Ovary (tissue), 9 donors: Measurements from ENCODE around the gene LCN2. TPM values are rescaled to one million over a fixed set of nuclear protein-coding genes. Genes with fewer than 3 reads are reported as not detected.

Source experiments
- DNase-seq, 5 donors: peaks; one replicate each; pipeline ENCODE4 v3.0.0-alpha.2; 2019 to 2020
- H3K27ac ChIP-seq, 2 donors: fragments of 200-600 bp; one replicate each; pipeline versions ENCODE4 v1.5.1 to v1.8.0; 2019 to 2022
- H3K27me3 ChIP-seq: fragments of 200-600 bp; one replicate; pipeline ENCODE4 v1.8.0; 2022
- H3K36me3 ChIP-seq: fragments of 200-600 bp; sonication (generic); one replicate; pipeline ENCODE4 v1.5.1; 2019
- H3K4me1 ChIP-seq: one replicate; pipeline ENCODE4 v1.8.1; 2013; ENCODE audit warnings: mild to moderate bottlenecking, moderate library complexity; ENCODE audit not compliant: insufficient read depth
- H3K4me3 ChIP-seq: fragments of 200-600 bp; sonication (generic); one replicate; pipeline ENCODE4 v1.5.1; 2017
- H3K9me3 ChIP-seq, 2 donors: fragments of 200-600 bp in 1 of 2; sonication (generic) in 1 of 2; one replicate each; pipeline versions ENCODE4 v1.5.1 to v1.8.1; 2013 to 2019; ENCODE audit warnings: mild to moderate bottlenecking in 1 of 2, moderate library complexity in 1 of 2
- CTCF ChIP-seq, 3 donors: fragments of 450-650 bp in 2 of 3; fragments of 200-600 bp in 1 of 3; IDR thresholded peaks; one replicate each; pipeline versions ENCODE4 v1.5.1 to v1.8.0; 2016 to 2022; ENCODE audit warnings: antibody characterized with exemption in 3 of 3, mild to moderate bottlenecking in 1 of 3
- EP300 ChIP-seq: sonication (generic); formaldehyde crosslinking; IDR thresholded peaks from one replicate; pipeline ENCODE4 v1.6.1; 2017; ENCODE audit warnings: antibody characterized with exemption
- POLR2A ChIP-seq: fragments of 450-650 bp; IDR thresholded peaks from one replicate; pipeline ENCODE4 v1.6.1; 2017; ENCODE audit warnings: antibody characterized with exemption, mild to moderate bottlenecking, moderate library complexity
- WGBS, 3 donors: extraction: QIAGEN DNeasy Blood & Tissue Kit in 1 of 3; methylation state at CpG; one replicate each; pipeline versions ENCODE4 v1.1.5 to v1.1.7; 2013 to 2017; 5-methylcytosine and 5-hydroxymethylcytosine counted together
- intact Hi-C, 4 donors: fragments of 100-400 bp; cut with DNase I; formaldehyde crosslinking; loops; one replicate each; pipeline versions ENCODE4 v1.11.0 to v1.15.1; 2022 to 2023
- polyA plus RNA-seq, 2 donors: library from polyadenylated mRNA; stranded (reverse); fragments of 200-250 nt in 1 of 2; fragments of 350-450 nt in 1 of 2; fragmentation: Illumina TruSeq in 1 of 2; extraction: RNeasy Lipid Tissue Mini Kit (QIAGEN cat#74804) in 1 of 2; gene quantifications; one replicate each; pipeline ENCODE4 v1.2.3, GENCODE V29; 2013 to 2014
- total RNA-seq, 7 donors: library from RNA; depleted of rRNA in 2 of 7; stranded (reverse); fragments of >200 nt in 2 of 7; fragmentation: NEBNext Ultra II Directional in 3 of 7; extraction: Animal tissue kit (Norgen Biotek cat#: 25700) in 3 of 7; gene quantifications; one replicate each; pipeline versions ENCODE4 v1.1.0 to v1.2.4, GENCODE V29; 2016 to 2023
- donor health status: DM: no; HTN: no; CAD: no; lungs with moderate emphysema.
- donor health status: DM: no; HTN: no; CAD: no.
- donor health status: Bipolar disorder and iron deficiency.
- donor health status: DM: yes; HTN: yes; CAD: no.
- donor health status: DM: no; HTN: no; CAD: no.
- donor health status: DM: yes; HTN: yes; CAD: no.

LCN2 gene
- total and polyA plus RNA-seq, 9 donors: 0.33 to 19.5 (median 3.6) TPM; not detected in 2

- DNase-seq: no peak
- intact Hi-C loops: no loop called here
- Histone ChIP-seq H3K27me3 (no peaks in the 10 kb centered on the region), H3K4me1 (peaks cover 3% of the 10 kb centered on the region), H3K36me3 (no peaks in the 10 kb centered on the region), H3K27ac (no peak overlapping the region), H3K4me3 (no peak overlapping the region), H3K9me3 (no peaks in the 10 kb centered on the region)
- no peak for TF ChIP-seq POLR2A
- no peak for TF ChIP-seq CTCF (IDR thresholded peaks at IDR 0.05)
- no peak for TF ChIP-seq EP300
- WGBS, 3 donors: 93 to 96% (median 95%) methylated on average over 11 of the region's 11 CpGs
Measured at GRCh38 chr9:128185979-128186965, 37.0 kb downstream of the LCN2 start.

- no peak for TF ChIP-seq CTCF (IDR thresholded peaks at IDR 0.05)
- TF ChIP-seq EP300: no peak
- no peak for TF ChIP-seq POLR2A
Measured at GRCh38 chr9:128187361-128187760, 38.1 kb downstream of the LCN2 start.

GRCh38 chr9:128188209-128188608 lies 39.0 kb downstream of the LCN2 start:
- Histone ChIP-seq H3K4me1 (peaks cover 5% of the 10 kb centered on the region), H3K9me3 (no peaks in the 10 kb centered on the region), H3K4me3 (no peak overlapping the region), H3K36me3 (no peaks in the 10 kb centered on the region), H3K27ac (no peak overlapping the region), H3K27me3 (no peaks in the 10 kb centered on the region)
- intact Hi-C loops: no loop called here
- TF ChIP-seq EP300 (no peak), CTCF (IDR thresholded peaks at IDR 0.05) (no peak), POLR2A (no peak)
- WGBS, 3 donors: 56 to 71% (median 71%) methylated on average over 1 of the region's 1 CpG
- no peak for DNase-seq

More at GRCh38 chr9:128187361-128187760, 38.1 kb downstream of the LCN2 start:
- Histone ChIP-seq H3K4me3 (no peak overlapping the region), H3K27ac (no peak overlapping the region), H3K36me3 (no peaks in the 10 kb centered on the region), H3K4me1 (peaks cover 3% of the 10 kb centered on the region), H3K27me3 (no peaks in the 10 kb centered on the region), H3K9me3 (no peaks in the 10 kb centered on the region)
- intact Hi-C loops: no loop called here
- DNase-seq: no peak
- WGBS, 3 donors: 88 to 93% (median 90%) methylated on average over 2 of the region's 2 CpGs

GRCh38 chr9:128190013-128190412 lies 40.8 kb downstream of the LCN2 start:
- intact Hi-C loops: no loop called here
- Histone ChIP-seq H3K4me1 (peaks cover 6% of the 10 kb centered on the region), H3K9me3 (no peaks in the 10 kb centered on the region), H3K27ac (no peak overlapping the region), H3K27me3 (no peaks in the 10 kb centered on the region), H3K36me3 (no peaks in the 10 kb centered on the region), H3K4me3 (no peak overlapping the region)
- 56 to 80% (median 78%) methylated on average over 2 of the region's 2 CpGs for WGBS, 3 donors
- TF ChIP-seq POLR2A: no peak
- TF ChIP-seq CTCF (IDR thresholded peaks at IDR 0.05): no peak
- TF ChIP-seq EP300: no peak
- DNase-seq: no peak
